Neural crest cell (in vitro differentiated cells): Measurements from ENCODE around the gene S1PR3. TPM values are rescaled to one million over a fixed set of nuclear protein-coding genes. Genes with fewer than 3 reads are reported as not detected.

ENCODE experiments used
- DNase-seq: peaks from one replicate; pipeline ENCODE4 v3.0.0; 2021; ENCODE audit warnings: low read depth, mixed read lengths, low spot score
- H3K27ac Mint-ChIP-seq: one replicate; pipeline ENCODE4 v1.8.0; 2021; ENCODE audit warnings: mild to moderate bottlenecking, mixed read lengths; ENCODE audit not compliant: unreplicated experiment
- H3K27me3 Mint-ChIP-seq: 2 replicates; pipeline ENCODE4 v1.8.0; 2021; ENCODE audit warnings: low read depth, mild to moderate bottlenecking, mixed read lengths
- H3K36me3 Mint-ChIP-seq: 2 replicates; pipeline ENCODE4 v1.8.0; 2021; ENCODE audit warnings: low read depth, mild to moderate bottlenecking, mixed read lengths
- H3K4me1 Mint-ChIP-seq: 2 replicates; pipeline ENCODE4 v1.8.0; 2021; ENCODE audit warnings: mixed read lengths
- H3K4me3 Mint-ChIP-seq: one replicate; pipeline ENCODE4 v1.8.0; 2021; ENCODE audit warnings: mild to moderate bottlenecking, mixed read lengths
- H3K9me3 Mint-ChIP-seq: 2 replicates; pipeline ENCODE4 v1.8.0; 2021; ENCODE audit warnings: mixed read lengths
- total RNA-seq: library from RNA; stranded (reverse); gene quantifications from 2 replicates; pipeline ENCODE4 v1.2.1, GENCODE V29; 2021
- TF ChIP-seq, protein P1 (sequence below): fragments of 200-600 bp; sonication (generic); conservative IDR thresholded peaks from 2 replicates; pipeline ENCODE4 v1.5.0; 2021; ENCODE audit warnings: antibody characterized with exemption, mild to moderate bottlenecking

S1PR3 gene
- total RNA-seq, 1 donor from 2014 or later, result 7.9 TPM

DNA sequence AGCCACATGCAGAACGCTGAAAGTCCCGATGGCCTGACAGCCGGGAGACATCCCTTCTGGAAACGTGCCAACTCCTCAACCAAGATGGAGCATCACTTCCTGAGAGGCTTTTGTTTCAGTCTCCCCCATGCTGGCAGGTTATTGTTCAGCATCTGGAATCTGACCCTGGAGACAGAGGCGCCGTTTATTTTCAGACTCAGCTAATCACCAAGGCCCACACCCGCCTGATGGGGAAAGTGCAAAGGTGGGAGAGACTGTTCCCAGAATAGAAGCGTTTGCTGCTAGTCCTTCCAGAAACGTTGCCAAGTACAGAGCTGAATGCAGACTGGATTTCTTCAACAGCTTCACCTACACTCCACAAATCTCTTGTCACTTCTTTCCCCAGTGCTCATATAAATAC lies 41.8 kb upstream of the S1PR3 start:
- H3K4me3 Mint-ChIP-seq, result no peak overlapping the region
- H3K9me3 Mint-ChIP-seq, result peaks cover 3% of the 10 kb centered on the region
- H3K4me1 Mint-ChIP-seq, result peaks cover 52% of the 10 kb centered on the region
- DNase-seq, result no peak
- peaks cover 6% of the 10 kb centered on the region for H3K27me3 Mint-ChIP-seq
- H3K27ac Mint-ChIP-seq, result no peak overlapping the region
- TF ChIP-seq, protein P1, sequence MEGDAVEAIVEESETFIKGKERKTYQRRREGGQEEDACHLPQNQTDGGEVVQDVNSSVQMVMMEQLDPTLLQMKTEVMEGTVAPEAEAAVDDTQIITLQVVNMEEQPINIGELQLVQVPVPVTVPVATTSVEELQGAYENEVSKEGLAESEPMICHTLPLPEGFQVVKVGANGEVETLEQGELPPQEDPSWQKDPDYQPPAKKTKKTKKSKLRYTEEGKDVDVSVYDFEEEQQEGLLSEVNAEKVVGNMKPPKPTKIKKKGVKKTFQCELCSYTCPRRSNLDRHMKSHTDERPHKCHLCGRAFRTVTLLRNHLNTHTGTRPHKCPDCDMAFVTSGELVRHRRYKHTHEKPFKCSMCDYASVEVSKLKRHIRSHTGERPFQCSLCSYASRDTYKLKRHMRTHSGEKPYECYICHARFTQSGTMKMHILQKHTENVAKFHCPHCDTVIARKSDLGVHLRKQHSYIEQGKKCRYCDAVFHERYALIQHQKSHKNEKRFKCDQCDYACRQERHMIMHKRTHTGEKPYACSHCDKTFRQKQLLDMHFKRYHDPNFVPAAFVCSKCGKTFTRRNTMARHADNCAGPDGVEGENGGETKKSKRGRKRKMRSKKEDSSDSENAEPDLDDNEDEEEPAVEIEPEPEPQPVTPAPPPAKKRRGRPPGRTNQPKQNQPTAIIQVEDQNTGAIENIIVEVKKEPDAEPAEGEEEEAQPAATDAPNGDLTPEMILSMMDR, result no peak
- no peaks in the 10 kb centered on the region for H3K36me3 Mint-ChIP-seq

GRCh38 chr9:88949961-88950340 lies 41.3 kb upstream of the S1PR3 start:
- Mint-ChIP-seq H3K4me1 (peaks cover 53% of the 10 kb centered on the region), H3K27ac (peak overlapping the region; percentile 70), H3K9me3 (peaks cover 3% of the 10 kb centered on the region), H3K4me3 (peak overlapping the region; percentile 1), H3K27me3 (peaks cover 6% of the 10 kb centered on the region), H3K36me3 (no peaks in the 10 kb centered on the region)
- DNase-seq, result no peak
- TF ChIP-seq, protein P1, result no peak

- Mint-ChIP-seq H3K27ac (no peak overlapping the region), H3K4me3 (peak overlapping the region; percentile 1)
Observed at GRCh38 chr9:88950341-88951154, 40.7 kb upstream of the S1PR3 start.

DNA sequence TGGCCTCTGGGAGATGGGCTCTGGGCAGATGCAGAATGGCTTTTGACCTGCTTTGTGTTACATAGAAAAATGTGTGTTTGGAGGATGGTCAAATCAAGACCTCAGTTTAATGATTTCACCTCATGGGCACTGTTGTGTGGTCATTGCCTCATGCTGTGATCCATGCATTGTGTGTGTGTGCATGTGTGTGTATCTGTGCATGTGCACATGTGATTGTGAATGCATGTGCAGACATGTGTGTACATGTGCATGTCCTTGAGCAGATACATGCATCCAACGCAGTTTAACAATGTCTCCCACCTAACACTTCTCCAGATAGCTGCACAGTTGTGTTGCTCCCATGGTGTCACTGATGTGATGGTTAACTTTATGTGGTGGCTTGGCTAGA lies 40.1 kb upstream of the S1PR3 start:
- peaks cover 11% of the 10 kb centered on the region for H3K27me3 Mint-ChIP-seq

More at GRCh38 chr9:88950341-88951154, 40.7 kb upstream of the S1PR3 start:
- no peaks in the 10 kb centered on the region for H3K36me3 Mint-ChIP-seq
- peaks cover 56% of the 10 kb centered on the region for H3K4me1 Mint-ChIP-seq
- DNase-seq, result no peak
- H3K9me3 Mint-ChIP-seq, result peaks cover 3% of the 10 kb centered on the region
- TF ChIP-seq, protein P1, result no peak
- H3K27me3 Mint-ChIP-seq, result peaks cover 7% of the 10 kb centered on the region

DNA sequence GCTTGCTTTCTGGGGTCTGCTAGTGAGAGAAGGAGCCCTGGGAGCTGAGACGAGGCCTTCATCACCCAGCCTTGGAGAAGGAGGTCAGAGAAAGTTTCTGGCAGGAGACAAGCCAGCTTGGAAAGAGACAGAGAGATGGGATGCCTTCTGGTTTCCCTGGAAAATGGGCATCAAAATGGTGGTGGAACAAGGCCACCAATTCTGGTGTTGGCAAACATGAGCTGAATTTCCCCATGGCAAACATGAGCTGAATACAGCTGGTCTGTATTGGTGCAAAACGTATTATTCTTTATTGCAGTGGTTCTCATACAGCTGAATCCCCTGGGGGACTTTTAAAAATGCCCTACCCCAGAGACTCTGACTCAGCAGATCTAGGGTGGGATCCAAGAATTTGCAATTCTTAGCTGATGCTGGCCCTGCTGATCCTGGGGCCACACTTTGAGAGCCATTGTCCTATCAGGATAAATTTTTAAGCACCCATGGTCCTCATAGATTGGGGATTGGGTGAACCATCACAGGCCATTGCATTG lies 39.1 kb upstream of the S1PR3 start:
- TF ChIP-seq, protein P1, result no peak
- no peaks in the 10 kb centered on the region for H3K36me3 Mint-ChIP-seq
- no peak overlapping the region for H3K4me3 Mint-ChIP-seq
- H3K27ac Mint-ChIP-seq, result no peak overlapping the region
- no peak for DNase-seq
- peaks cover 3% of the 10 kb centered on the region for H3K9me3 Mint-ChIP-seq
- peaks cover 19% of the 10 kb centered on the region for H3K27me3 Mint-ChIP-seq
- H3K4me1 Mint-ChIP-seq, result peaks cover 48% of the 10 kb centered on the region

More for the DNA sequence above, 40.1 kb upstream of the S1PR3 start:
- no peak for DNase-seq
- Mint-ChIP-seq H3K27ac (no peak overlapping the region), H3K4me1 (peaks cover 54% of the 10 kb centered on the region), H3K9me3 (peaks cover 3% of the 10 kb centered on the region), H3K4me3 (no peak overlapping the region), H3K36me3 (no peaks in the 10 kb centered on the region)
- TF ChIP-seq, protein P1, result no peak
